ENCODE data around the gene DISC1.

DISC1 gene

GRCh38 chr1:231927431-231927830 lies 300.8 kb downstream of the DISC1 start:
- no peaks in the 10 kb centered on the region for H4K20me1 ChIP-seq (ENCODE audit: insufficient read depth, low read length)
- H3K4me1 ChIP-seq (ENCODE audit: low read length) = no peaks in the 10 kb centered on the region
- H3K27me3 ChIP-seq (ENCODE audit: low read depth, low read length) = peaks cover 30% of the 10 kb centered on the region
- no peak overlapping the region for H3K4me3 ChIP-seq (ENCODE audit: low read length)
- H3K4me2 ChIP-seq (ENCODE audit: low read length) = no peak overlapping the region
- H3K79me2 ChIP-seq (ENCODE audit: low read length) = no peaks in the 10 kb centered on the region
- H2AFZ ChIP-seq (ENCODE audit: low read depth, low read length) = no peak overlapping the region
- TF ChIP-seq CTCF (IDR thresholded peaks at IDR 0.05; ENCODE audit: low read depth, low read length) (no peak), EZH2phosphoT487 (IDR thresholded peaks at IDR 0.05; ENCODE audit: low read depth) (no peak)
- no peak overlapping the region for H3K27ac ChIP-seq (ENCODE audit: low read length)
- H3K9me3 ChIP-seq (ENCODE audit: insufficient read depth, low read length) = peaks cover 7% of the 10 kb centered on the region; the same call in 1 of the 2 replicates
- H3K36me3 ChIP-seq (replicated peaks; ENCODE audit: low read depth, low read length) = no peaks in the 10 kb centered on the region
- H3K9ac ChIP-seq (ENCODE audit: low read length) = no peak overlapping the region

- no peaks in the 10 kb centered on the region for H3K79me2 ChIP-seq (ENCODE audit: low read length)
- no peak overlapping the region for H3K4me3 ChIP-seq (ENCODE audit: low read length)
- no peaks in the 10 kb centered on the region for H4K20me1 ChIP-seq (ENCODE audit: insufficient read depth, low read length)
- no peak overlapping the region for H3K9ac ChIP-seq (ENCODE audit: low read length)
- TF ChIP-seq EZH2phosphoT487 (IDR thresholded peaks at IDR 0.05; ENCODE audit: low read depth) = no peak
- no peak for TF ChIP-seq CTCF (IDR thresholded peaks at IDR 0.05; ENCODE audit: low read depth, low read length)
- no peak overlapping the region for H3K4me2 ChIP-seq (ENCODE audit: low read length)
- peaks cover 36% of the 10 kb centered on the region for H3K27me3 ChIP-seq (ENCODE audit: low read depth, low read length)
- H3K9me3 ChIP-seq (ENCODE audit: insufficient read depth, low read length) = peaks cover 8% of the 10 kb centered on the region; the same call in 1 of the 2 replicates
- no peaks in the 10 kb centered on the region for H3K36me3 ChIP-seq (replicated peaks; ENCODE audit: low read depth, low read length)
- H3K4me1 ChIP-seq (ENCODE audit: low read length) = no peaks in the 10 kb centered on the region
- no peak overlapping the region for H2AFZ ChIP-seq (ENCODE audit: low read depth, low read length)
- H3K27ac ChIP-seq (ENCODE audit: low read length) = no peak overlapping the region
These were observed 302.7 kb downstream of the DISC1 start for GRCh38 chr1:231929311-231929710.

- H3K4me2 ChIP-seq (ENCODE audit: low read length) = no peak overlapping the region
- no peaks in the 10 kb centered on the region for H3K4me1 ChIP-seq (ENCODE audit: low read length)
- H3K36me3 ChIP-seq (replicated peaks; ENCODE audit: low read depth, low read length) = no peaks in the 10 kb centered on the region
- H3K27ac ChIP-seq (ENCODE audit: low read length) = no peak overlapping the region
- H2AFZ ChIP-seq (ENCODE audit: low read depth, low read length) = no peak overlapping the region
- peaks cover 8% of the 10 kb centered on the region; the same call in 1 of the 2 replicates for H3K9me3 ChIP-seq (ENCODE audit: insufficient read depth, low read length)
- TF ChIP-seq CTCF (IDR thresholded peaks at IDR 0.05; ENCODE audit: low read depth, low read length) (no peak), EZH2phosphoT487 (IDR thresholded peaks at IDR 0.05; ENCODE audit: low read depth) (no peak)
- no peaks in the 10 kb centered on the region for H3K79me2 ChIP-seq (ENCODE audit: low read length)
- no peak overlapping the region for H3K9ac ChIP-seq (ENCODE audit: low read length)
- peaks cover 31% of the 10 kb centered on the region for H3K27me3 ChIP-seq (ENCODE audit: low read depth, low read length)
- no peak overlapping the region for H3K4me3 ChIP-seq (ENCODE audit: low read length)
- H4K20me1 ChIP-seq (ENCODE audit: insufficient read depth, low read length) = no peaks in the 10 kb centered on the region
These were observed 303.8 kb downstream of the DISC1 start for GRCh38 chr1:231930257-231930947.

GRCh38 chr1:231931146-231931545 lies 304.6 kb downstream of the DISC1 start:
- H3K27me3 ChIP-seq (ENCODE audit: low read depth, low read length) = peaks cover 25% of the 10 kb centered on the region
- no peaks in the 10 kb centered on the region for H3K36me3 ChIP-seq (replicated peaks; ENCODE audit: low read depth, low read length)
- H3K27ac ChIP-seq (ENCODE audit: low read length) = no peak overlapping the region
- H3K79me2 ChIP-seq (ENCODE audit: low read length) = no peaks in the 10 kb centered on the region
- H3K4me1 ChIP-seq (ENCODE audit: low read length) = no peaks in the 10 kb centered on the region
- H2AFZ ChIP-seq (ENCODE audit: low read depth, low read length) = no peak overlapping the region
- TF ChIP-seq EZH2phosphoT487 (IDR thresholded peaks at IDR 0.05; ENCODE audit: low read depth) = no peak
- TF ChIP-seq CTCF (IDR thresholded peaks at IDR 0.05; ENCODE audit: low read depth, low read length) = no peak
- H3K9ac ChIP-seq (ENCODE audit: low read length) = no peak overlapping the region
- H4K20me1 ChIP-seq (ENCODE audit: insufficient read depth, low read length) = no peaks in the 10 kb centered on the region
- peaks cover 8% of the 10 kb centered on the region; the same call in 1 of the 2 replicates for H3K9me3 ChIP-seq (ENCODE audit: insufficient read depth, low read length)
- no peak overlapping the region for H3K4me2 ChIP-seq (ENCODE audit: low read length)
- H3K4me3 ChIP-seq (ENCODE audit: low read length) = no peak overlapping the region
